Fibroblast of mammary gland (primary cell): ENCODE results near the gene SLC35A4.

Experiments used
- DNase-seq: peaks from one replicate; pipeline ENCODE4 v3.0.0-alpha.2; 2010; ENCODE audit warnings: low read depth
- H3K4me3 ChIP-seq: 2 replicates; pipeline ENCODE4 v1.5.1; 2011; ENCODE audit warnings: low read depth, mild to moderate bottlenecking, low read length, moderate library complexity; ENCODE audit not compliant: control insufficient read depth
- TF ChIP-seq, protein P1 (sequence below): conservative IDR thresholded peaks from 2 replicates; pipeline ENCODE4 v1.5.1; 2011; ENCODE audit warnings: low read depth, low read length, inconsistent platforms; ENCODE audit not compliant: control insufficient read depth, insufficient read depth

The SLC35A4 gene

GRCh38 chr5:140605879-140606278 lies 41.3 kb downstream of the SLC35A4 start:
- peak; percentile 9 for DNase-seq
- no peak overlapping the region for H3K4me3 ChIP-seq
- TF ChIP-seq, protein P1, sequence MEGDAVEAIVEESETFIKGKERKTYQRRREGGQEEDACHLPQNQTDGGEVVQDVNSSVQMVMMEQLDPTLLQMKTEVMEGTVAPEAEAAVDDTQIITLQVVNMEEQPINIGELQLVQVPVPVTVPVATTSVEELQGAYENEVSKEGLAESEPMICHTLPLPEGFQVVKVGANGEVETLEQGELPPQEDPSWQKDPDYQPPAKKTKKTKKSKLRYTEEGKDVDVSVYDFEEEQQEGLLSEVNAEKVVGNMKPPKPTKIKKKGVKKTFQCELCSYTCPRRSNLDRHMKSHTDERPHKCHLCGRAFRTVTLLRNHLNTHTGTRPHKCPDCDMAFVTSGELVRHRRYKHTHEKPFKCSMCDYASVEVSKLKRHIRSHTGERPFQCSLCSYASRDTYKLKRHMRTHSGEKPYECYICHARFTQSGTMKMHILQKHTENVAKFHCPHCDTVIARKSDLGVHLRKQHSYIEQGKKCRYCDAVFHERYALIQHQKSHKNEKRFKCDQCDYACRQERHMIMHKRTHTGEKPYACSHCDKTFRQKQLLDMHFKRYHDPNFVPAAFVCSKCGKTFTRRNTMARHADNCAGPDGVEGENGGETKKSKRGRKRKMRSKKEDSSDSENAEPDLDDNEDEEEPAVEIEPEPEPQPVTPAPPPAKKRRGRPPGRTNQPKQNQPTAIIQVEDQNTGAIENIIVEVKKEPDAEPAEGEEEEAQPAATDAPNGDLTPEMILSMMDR, result no peak

- TF ChIP-seq, protein P1, result no peak
Observed at GRCh38 chr5:140607031-140607430, 42.4 kb downstream of the SLC35A4 start.

DNA sequence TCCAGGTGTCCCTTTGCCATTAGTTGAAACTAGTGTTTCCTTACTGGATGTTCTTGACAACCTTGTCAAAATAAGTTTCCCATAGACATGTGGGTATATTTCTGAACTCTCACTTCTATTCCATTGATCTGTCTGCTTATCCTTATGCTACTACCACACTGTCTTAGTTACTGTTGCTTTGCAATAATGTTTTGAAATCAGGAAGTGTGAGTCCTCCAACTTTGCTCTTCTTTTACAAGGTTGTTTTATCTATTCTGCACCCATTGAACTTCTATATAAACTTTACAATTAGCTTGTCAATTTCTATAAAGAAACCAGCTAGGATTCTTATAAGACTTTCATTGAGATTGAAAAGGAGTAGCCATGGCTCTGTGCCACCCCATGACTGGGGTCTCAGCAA lies 44.1 kb downstream of the SLC35A4 start:
- no peak overlapping the region for H3K4me3 ChIP-seq
- DNase-seq, result no peak
- TF ChIP-seq, protein P1, result no peak

More at GRCh38 chr5:140607031-140607430, 42.4 kb downstream of the SLC35A4 start:
- peak; percentile 32 for DNase-seq
- H3K4me3 ChIP-seq, result no peak overlapping the region

DNA sequence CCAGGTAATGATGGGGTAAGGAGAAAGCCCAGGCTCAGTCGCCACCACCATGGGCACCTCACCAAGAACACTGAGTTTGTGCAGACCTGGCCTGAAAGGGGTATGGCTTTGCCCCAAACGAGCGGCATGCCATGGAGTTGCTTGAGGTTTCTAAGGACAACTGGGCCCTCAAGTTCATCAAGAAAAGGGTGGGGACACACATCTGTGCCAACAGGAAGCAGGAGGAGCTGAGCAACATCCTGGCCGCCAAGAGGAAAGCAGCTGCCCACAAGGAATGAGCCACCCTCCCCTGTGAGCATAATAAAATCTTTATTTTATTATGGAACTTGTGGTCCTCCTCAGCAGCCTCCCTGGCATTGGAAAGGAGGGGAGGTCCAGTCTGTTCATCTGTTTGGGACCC lies 44.5 kb downstream of the SLC35A4 start:
- no peak overlapping the region for H3K4me3 ChIP-seq
- no peak for DNase-seq
- TF ChIP-seq, protein P1, result no peak

DNA sequence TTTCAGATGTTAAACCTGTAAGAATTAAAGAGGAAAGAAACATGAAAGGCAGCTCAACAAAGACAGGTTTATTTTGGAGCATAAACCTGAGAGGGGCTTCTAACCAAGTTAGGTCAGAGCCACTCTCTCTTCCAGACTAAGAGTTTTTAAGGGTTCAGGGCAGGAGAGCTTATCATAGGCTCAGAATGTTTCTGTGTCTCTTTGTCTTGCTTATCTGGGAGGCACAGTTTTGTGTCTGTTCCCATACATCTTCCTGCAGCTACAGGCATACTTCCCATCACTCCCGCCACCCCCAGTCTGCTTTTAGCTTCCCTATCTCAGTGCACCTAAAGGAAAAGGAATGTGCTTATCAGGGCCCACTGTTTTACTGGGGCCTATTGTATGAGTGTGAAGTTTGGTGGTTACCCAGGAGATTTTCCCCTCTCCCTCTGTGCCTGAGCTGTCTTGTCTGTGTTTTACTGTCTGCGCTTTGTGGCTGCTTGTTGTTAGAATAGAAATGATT lies 46.4 kb downstream of the SLC35A4 start:
- H3K4me3 ChIP-seq, result no peak overlapping the region
- TF ChIP-seq, protein P1, result no peak
- DNase-seq, result no peak
